Germinal center (tissue), 1 donor: ENCODE results near the gene ATL3.
"Not testable (repeated sequence)": the region's sequence is repeated elsewhere in the genome, so short reads cannot be mapped to it uniquely, and the experiment has no call there.

Experiments used
- DNase-seq: peaks from one replicate; pipeline ENCODE4 v3.0.0; 2012; ENCODE audit warnings: mixed read lengths, low spot score

The ATL3 gene, protein sequence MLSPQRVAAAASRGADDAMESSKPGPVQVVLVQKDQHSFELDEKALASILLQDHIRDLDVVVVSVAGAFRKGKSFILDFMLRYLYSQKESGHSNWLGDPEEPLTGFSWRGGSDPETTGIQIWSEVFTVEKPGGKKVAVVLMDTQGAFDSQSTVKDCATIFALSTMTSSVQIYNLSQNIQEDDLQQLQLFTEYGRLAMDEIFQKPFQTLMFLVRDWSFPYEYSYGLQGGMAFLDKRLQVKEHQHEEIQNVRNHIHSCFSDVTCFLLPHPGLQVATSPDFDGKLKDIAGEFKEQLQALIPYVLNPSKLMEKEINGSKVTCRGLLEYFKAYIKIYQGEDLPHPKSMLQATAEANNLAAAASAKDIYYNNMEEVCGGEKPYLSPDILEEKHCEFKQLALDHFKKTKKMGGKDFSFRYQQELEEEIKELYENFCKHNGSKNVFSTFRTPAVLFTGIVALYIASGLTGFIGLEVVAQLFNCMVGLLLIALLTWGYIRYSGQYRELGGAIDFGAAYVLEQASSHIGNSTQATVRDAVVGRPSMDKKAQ

DNA sequence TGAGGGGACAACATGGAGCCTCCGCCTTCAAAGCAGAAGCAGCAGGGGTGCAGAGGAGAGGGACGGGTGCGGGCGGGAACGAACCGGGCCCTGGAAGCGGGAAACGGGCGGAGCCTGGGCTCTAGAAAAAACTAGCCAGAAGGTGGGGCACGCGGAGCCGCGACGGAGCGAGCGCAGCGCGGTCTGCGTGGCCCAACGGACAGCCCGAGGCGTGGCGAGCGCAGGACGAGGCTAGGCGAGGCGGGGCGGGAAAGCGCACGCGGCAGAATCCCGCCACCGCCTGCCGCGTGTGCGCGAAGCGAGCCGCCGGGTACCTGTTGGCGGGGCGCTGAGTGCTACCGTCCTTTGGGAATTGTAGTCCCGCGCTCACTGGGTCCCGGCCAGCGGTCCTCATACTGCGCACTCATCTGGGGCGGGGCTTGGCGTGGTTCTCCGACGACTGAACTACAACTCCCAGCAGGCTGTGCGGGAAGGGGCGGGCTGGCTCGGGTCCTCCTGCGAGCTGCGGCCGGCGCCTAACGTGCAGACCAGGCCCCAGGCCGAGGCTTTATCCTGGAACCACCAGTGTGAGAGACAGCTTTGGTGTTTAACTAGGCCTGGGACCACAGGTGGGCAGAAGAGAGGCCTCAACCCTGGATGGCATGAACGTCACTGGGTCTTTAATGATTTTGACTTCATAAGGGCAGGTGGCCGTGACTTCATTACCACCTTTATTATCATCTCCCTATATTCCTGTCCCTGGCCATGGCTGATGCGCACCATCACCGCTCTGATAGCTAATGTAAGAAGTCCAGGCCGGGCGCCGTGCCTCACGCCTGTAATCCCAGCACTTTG, at the start of gene ATL3:
Gene ATL3 (minus strand): TSS at position 55 of the 834 bp plus-strand sequence. CDS start 41 bp downstream, at position 14.
- DNase-seq = peak; percentile 96

DNA sequence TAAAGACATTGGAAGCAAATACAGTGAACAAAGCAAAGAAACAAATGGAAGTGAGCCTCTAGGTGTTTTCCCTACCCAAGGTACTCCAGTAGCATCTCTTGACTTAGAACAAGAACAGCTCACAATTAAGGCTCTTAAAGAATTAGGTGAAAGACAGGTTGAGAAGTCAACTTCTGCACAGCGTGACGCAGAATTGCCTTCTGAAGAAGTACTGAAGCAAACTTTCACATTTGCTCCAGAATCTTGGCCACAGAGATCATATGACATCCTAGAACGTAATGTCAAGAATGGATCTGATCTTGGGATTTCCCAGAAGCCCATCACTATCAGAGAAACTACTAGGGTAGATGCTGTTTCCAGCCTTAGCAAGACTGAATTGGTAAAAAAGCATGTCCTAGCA, 49.4 kb upstream of the ATL3 start:
- DNase-seq = no peak

DNA sequence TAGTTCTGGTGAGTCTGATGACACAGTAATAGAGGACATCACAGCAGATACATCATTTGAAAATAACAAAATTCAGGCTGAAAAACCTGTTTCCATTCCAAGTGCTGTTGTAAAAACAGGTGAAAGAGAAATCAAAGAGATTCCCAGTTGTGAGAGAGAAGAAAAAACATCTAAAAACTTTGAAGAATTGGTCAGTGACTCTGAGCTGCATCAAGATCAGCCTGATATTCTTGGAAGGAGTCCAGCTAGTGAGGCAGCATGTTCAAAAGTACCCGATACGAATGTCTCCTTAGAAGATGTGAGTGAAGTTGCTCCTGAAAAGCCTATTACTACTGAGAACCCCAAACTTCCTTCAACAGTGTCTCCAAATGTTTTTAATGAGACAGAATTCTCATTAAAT, 48.8 kb upstream of the ATL3 start:
- no peak for DNase-seq

DNA sequence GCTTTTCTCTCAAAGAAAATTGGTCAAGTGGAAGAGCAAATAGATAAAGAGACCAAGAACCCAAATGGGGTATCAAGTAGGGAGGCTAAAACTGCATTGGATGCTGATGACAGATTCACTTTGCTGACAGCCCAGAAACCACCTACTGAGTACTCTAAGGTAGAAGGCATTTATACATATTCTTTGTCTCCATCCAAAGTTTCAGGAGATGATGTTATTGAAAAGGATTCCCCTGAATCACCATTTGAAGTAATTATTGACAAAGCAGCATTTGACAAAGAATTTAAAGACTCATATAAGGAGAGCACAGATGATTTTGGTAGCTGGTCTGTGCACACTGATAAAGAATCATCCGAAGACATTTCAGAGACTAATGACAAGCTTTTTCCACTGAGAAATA, 47.8 kb upstream of the ATL3 start:
- DNase-seq = no peak

DNA sequence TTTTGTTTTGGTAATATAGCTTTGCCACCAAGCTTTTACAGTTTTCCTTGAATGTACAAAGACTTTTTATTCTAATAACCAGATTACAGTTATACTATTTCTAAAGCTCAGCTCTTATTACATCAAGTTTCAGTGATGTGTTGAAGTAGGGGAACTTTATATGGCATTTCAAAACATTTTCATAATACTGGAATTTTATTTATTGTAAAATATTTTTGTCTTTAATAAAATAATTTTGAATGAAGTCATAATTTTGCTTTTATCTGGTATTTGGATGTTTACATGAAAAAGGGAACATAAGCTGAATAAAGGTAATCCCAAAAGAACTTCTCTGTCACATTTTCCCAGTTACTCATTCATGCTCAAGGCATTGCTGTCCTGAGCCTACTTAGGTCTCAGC, 44.9 kb upstream of the ATL3 start:
- no peak for DNase-seq

DNA sequence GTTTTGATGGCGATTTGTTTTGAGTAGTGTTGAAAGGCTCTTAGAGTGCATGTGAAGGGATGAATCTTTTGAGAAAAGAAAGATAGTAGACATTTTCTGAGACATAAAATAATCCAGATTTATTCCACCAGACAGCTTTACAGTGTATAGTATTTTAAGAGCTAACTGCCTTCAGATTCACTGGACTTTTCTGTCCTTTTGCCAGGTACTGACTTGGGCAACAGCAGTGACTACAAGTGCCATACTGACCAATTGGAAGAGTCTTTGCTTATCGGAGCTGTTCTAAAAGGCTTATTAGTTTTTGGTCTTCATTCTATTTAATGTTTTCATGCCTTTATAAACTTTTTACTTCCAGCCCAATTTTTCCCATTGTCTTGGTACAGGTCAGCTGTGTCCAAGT, 42.6 kb upstream of the ATL3 start:
- no peak for DNase-seq

DNA sequence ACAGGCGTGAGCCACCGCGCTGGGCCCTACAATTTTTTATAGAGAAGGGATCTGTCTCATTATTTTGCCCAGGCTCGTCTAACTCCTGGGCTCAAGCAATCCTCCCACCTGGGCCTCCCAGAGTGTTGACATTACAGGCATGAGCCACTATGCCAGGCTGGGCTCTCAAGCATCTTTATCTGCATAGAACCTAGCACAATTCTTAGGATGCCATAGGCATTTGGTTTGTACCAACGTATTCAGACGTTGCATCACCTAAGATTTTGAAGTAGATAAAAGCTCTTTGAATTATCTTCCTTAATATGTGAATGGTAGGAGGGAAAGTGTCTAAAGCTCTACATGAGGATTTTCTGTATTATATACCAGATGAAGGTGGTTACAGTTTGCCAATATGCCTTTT, 40.7 kb upstream of the ATL3 start:
- DNase-seq = no peak

DNA sequence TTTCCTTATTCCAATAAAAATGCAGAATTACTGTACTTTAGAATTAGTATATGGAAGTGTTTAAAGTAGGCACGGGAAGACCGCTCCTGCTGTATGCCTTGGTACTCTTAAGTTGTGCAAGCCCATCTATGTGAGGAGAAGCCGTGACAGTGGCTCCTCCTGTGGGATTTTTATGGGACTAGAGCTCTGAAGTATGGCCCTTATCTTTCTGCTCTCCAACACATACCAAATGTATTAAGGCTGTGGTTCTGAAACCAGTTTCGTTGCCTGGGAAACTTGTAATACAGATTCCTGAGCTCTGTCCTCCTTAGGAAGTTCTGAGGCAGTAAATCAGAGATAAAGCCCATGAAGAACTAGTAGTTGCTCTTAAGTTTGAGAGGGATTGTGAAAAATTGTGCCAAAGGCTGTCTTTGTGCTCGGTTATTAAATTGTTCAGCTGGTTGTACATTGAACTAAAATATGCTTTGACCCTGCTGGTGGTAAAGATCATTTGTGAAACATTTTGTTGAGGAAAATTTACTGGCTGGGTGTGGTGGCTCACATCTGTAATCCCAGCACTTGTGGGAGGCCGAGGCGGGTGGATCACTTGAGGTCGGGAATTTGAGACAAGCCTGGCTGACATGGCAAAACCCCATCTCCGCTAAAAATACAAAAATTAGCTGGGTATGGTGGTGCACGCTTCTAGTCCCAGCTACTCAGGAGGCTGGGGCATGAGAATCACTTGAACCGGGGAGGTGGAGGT, 39.5 kb upstream of the ATL3 start:
- DNase-seq = no peak

DNA sequence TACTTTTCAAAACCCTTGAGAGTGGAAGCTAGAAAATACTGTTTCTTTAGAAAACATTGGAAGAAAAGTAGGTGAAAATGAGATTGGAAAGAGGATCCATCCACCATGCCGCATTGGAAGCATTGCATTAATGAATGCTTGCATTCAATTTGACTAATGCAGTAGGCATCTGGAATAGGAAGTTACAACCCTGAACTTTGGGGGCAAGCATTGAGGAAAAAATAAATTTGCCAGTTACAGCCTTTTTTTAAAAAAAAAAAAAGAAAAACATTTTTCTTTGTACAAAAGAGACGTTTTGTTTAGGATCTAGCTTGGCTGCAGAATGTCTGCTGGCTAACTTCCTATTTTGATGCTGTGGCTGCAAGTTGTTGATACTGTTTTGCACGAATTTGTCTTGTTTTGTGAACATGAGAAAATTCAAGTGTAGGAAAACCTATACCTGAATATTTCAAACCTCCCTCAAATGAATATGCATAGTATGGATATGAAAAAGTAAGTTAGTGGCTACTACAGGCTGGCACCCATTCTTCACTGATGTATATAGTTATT, 38.2 kb upstream of the ATL3 start:
- DNase-seq = no peak

DNA sequence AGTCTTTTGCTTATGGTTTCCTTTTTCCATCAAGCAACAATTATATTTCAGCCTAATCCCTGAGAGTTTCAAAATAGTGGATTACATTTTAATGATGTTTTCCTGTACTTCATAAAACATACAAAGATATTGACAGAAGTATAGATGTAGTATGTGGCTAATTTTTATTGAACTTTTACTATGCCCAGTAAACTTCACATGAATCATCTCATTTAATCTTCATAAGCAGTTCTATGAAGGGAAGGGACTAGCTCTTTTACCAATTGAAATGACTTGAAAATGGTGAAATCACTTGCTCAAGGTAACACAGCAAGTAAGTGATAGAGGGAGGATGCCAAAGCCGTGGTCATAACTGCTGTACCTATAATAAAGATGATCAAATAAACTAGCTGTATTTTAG, 37.6 kb upstream of the ATL3 start:
- DNase-seq = no peak

DNA sequence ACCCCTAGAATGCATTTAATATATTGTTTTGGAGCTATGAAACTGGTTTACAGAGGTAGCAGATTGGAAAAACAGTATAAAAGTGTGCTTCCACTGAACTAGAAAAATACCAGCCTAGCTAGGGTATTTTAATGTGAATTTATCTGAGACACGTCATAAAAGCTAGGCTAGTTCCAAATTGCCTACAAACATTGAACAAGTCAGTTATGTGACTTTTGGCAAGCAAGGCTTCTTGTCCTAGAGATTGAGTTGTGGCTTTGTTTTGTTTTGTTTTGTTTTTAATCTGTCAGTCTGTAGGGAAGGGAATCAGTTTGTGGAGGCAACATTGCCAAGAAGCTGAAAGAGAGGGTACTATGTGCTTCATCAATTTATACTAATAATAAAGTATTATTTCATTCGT, 34.4 kb upstream of the ATL3 start:
- no peak for DNase-seq

DNA sequence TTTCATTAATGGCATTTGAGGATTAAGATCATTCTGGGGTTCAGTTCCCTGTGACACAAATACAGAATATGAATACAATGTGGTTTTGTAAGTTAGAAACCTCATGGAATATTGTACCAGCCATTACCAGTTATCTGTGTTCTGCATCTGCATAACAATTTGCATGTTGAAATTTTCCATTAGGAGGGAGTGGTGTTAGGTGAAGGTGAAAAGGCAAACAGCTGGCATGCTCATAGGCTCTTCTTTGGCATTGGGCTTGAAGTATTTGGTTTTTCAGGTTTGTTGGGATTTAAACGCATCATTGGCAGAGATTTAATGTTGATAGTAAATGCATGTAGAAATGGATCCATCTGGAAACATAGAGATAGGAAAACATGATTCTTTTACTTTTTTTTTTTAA, 28.7 kb upstream of the ATL3 start:
- DNase-seq = no peak

DNA sequence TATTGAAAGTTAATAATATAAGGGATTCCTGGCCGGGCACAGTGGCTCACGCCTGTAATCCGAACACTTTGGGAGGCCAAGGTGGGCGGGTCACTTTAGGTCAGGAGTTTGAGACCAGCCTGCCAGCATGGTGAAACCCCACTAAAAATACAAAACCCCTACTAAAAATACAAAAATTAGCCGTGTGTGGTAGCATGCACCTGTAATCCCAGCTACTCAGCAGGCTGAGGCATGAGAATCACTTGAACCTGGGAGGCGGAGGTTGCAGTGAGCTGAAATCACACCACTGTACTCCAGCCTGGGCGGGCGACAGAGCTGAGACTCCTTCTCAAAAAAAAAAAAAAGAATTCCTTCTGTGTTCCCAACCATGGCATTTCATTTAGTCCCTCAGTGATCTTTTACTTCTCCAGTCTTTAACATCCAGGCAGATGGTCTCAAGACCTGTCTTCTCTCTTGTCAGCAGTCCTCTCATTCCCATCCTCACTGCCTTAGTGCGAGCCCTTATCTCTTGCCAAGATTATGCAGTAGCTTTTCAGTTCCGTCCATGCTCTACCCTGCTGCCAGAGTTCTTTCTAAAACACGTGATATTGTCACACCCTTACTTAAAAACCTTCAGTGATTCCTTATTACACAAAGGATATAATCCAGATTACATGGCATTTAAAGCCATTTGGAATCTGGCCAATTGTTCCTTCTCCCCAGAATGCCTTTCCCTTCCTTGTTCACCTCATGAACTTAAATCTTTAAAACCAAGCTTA, 28.0 kb upstream of the ATL3 start:
- no peak for DNase-seq

DNA sequence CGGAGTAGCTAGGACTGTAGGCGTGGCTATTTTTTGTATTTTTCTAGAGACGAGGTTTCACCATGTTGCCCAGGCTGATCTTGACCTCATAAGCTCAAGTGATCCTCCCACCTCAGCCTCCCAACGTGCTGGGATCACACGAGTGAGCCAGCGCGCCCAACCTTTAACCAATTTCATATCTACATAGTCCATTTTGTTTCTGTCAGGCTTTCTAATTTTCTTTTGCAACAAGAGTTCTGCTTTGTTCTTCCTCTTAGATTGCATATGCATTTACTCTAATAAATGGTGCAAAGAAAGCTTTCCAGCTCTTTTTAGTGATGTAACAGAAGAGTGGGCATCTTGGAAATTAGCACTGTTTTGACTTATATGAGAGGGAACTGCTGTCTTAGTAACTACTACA, 23.4 kb upstream of the ATL3 start:
- no peak for DNase-seq

DNA sequence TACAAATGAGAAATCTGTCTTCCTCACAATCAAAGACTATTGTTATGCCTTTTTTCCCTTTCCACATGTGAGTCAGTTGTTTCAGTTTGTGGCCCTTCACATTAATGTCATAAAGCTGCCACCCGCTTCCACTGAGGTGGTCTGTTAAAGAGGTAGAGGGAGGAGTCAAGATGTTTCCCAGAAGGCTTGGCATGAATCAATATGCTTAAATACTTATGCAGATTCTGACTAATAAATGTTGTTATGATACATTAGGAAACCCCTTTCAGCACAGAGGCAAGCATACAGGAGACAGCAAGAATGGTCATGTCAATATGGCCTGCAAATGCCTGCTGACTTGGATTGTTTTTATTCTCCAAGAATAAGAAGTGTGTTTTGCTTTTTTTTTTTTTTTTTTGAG, 16.7 kb upstream of the ATL3 start:
- DNase-seq = no peak

DNA sequence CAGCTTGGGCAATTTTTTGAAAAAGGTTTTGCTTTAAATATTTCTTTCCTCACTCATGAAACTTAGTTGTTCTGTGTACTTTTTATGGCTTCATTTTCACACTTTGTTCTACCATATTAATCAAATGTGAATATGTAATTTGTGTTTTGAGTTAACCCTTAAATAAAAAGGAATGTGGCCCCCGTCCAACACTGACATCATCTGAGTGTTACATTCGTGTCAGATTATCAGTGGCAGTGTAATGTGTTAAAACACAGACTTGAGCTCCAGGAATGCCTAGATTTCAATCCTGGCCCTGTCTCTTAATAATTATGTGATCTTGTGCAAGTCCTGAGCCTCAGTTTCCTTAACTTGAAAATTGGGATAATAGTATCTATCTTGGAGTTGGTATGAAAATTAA, 15.8 kb upstream of the ATL3 start:
- no peak for DNase-seq

DNA sequence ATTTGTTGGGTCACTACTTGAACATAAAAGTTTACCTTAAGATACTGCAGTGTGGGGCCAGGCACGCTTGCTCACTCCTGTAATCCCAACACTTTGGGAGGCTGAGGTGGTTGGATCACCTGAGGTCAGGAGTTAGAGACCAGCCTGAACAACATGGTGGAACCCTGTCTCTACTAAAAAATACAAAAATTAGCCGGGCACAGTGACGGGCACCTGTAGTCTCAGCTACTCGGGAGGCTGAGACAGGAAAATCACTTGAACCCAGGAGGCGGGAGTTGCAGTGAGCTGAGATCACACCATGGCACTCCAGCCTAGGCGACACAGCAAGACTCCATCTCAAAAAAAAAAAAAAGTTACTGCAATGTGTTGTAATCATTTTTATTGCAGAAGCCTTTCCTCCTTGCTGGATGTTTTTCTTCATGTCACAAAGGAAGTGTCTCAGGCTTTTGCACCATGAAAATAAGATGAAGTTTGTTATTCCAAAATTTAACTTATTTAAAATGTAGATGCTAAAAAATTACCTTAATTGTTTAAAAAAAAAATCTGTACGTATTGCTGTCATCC, 14.1 kb upstream of the ATL3 start:
- DNase-seq = not testable (repeated sequence)

DNA sequence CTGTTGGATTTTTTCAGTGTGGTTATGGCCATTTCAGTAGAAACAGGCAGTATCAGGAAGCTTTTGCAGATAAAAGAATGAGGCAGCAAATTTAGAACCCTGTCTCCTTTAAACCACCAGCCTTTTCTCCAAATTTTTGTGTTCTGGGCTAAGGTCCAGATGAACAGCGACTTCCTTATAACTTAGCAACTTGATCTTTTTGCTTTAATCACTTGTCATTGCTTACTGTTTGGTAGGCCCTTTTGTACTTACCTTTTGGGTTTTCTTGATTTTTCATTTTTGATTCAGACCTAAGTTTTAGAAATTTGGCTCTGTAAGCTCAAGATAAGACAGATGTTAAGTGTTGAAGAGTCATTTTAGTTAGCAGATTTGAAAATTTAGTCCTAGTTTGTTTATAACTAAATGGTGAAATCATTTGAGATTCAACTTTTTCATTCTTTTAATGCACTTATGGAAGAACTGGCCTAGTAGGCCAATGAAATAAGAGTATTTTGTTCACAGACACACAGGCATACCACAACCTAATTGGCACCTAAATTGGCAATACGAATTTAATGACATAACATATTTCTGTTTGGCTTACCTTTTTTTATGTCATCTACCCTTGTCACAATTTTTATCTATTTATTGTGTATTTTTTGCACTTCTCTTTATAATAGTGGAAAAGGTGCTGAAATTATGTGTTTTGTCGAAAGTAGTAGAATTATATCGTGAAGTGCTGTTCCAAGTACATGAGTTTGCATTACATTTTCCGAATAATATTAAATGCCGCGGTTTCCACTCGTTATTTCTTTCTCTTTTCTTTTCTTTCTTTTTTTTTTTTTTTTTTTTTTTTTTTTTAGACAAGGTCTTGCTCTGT, 12.2 kb upstream of the ATL3 start:
- DNase-seq = no peak

DNA sequence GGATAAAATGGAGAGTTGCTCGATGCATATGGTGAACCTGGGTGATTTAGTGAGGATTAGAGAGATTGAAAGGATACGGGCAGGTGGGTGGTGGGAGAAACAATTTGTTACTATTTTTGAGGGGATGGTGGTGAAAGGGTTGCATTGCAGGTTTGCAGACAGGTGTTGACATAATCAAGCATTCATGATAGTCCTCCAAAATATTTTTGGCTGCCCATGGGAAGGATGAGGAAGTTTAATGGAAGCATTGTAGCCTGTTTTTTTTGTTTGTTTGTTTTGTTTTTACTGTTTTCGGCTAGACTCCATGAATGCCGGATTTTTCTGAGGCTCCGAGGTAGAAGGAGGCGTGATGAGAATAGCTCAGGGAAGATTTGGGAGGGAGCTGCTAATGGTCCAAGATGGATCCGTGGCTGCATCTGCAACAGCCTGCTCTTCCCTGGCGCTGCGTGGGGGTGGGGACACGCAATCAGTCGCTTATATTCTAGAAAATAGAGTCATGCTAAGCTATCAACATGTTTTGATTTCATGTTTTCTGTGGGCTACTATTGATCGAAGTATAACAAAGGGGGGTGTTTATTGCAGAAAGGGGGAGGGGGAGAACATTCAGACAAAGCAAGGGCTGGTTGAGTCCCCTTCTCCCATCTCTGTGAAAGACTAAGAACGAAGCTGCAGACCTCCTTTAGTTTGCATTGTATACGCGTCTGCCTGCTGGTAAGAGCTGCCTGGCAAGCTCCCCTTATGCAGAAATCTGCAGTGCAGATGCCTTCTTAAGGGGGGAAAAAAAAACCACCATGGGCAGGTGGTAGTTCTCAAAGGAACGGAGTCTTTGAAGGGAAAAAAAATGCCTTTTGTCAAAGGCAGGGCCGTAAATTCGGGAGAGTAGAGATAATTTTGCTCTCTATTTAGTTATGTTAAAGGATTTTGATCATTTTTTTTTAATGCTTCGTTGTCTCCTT, 11.2 kb upstream of the ATL3 start:
- no peak for DNase-seq
